ENCODE data around the gene TCEAL9.

The TCEAL9 gene

DNA sequence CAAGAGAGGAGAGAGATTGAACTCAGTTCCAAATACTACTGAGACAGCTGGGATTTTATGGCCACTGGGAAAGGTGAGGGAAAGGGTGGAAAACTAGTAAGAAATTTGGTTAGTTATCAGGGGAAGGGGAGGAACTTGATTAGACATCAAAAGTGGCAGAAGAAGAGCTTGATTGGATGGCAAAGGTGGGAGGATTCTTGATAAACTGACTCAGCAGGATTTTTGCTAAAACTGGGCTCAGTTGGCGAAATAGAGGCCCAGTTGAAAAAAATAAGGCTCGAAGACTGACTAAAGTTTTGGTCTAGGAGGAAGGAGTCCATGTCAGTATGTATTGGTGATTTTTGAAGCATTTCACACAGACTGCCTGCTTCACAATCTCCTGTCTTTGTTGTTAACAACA, 30.0 kb downstream of the TCEAL9 start:
- TF ChIP-seq, protein P1, sequence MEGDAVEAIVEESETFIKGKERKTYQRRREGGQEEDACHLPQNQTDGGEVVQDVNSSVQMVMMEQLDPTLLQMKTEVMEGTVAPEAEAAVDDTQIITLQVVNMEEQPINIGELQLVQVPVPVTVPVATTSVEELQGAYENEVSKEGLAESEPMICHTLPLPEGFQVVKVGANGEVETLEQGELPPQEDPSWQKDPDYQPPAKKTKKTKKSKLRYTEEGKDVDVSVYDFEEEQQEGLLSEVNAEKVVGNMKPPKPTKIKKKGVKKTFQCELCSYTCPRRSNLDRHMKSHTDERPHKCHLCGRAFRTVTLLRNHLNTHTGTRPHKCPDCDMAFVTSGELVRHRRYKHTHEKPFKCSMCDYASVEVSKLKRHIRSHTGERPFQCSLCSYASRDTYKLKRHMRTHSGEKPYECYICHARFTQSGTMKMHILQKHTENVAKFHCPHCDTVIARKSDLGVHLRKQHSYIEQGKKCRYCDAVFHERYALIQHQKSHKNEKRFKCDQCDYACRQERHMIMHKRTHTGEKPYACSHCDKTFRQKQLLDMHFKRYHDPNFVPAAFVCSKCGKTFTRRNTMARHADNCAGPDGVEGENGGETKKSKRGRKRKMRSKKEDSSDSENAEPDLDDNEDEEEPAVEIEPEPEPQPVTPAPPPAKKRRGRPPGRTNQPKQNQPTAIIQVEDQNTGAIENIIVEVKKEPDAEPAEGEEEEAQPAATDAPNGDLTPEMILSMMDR (conservative IDR thresholded peaks at IDR 0.05; ENCODE audit: low read length), result no peak
- no peak overlapping the region for H3K4me3 ChIP-seq (ENCODE audit: low read length)
- no peak for DNase-seq (ENCODE audit: low read depth)

DNA sequence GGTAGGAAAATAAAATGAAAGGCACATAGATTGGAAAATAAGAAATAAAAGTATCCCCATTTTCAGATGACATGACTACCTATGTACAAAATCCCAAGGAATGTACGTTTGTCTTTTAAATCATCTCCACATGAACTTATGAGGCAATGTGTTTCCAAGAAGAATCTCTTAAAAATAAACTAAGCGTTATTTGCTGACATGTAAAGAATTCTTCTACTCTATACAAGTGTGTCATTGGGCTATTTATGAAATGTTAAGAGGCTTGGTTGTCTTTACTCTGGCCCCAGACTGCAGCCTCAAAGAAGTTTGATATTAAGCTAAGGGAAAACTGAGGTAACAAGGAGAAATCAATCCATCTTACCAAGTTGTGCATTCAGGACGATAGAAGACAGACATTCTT, 37.2 kb downstream of the TCEAL9 start:
- DNase-seq (ENCODE audit: low read depth), result no peak
- TF ChIP-seq, protein P1 (conservative IDR thresholded peaks at IDR 0.05; ENCODE audit: low read length), result no peak
- no peak overlapping the region for H3K4me3 ChIP-seq (ENCODE audit: low read length)

DNA sequence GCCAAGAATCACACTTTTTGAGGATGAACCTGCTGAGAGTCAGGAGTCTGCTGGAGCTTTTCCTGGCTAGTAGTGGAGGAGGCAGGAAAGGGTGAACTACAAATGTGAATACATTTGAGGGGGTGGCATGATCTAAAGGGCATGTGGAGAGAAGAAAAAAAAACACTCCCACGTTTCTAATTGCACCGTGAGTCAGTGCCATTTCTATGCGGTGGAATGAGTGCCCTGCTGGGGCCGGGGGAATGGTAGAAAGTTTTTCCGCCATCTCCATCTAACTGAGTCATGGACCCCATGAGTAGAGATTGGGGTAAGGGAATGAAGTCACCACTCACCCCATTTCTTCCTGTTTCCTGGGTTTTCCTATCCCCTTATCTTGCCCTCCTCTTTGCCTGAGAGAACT, 39.9 kb downstream of the TCEAL9 start:
- H3K4me3 ChIP-seq (ENCODE audit: low read length), result no peak overlapping the region
- TF ChIP-seq, protein P1 (conservative IDR thresholded peaks at IDR 0.05; ENCODE audit: low read length), result no peak
- peak; percentile 24 for DNase-seq (ENCODE audit: low read depth)

DNA sequence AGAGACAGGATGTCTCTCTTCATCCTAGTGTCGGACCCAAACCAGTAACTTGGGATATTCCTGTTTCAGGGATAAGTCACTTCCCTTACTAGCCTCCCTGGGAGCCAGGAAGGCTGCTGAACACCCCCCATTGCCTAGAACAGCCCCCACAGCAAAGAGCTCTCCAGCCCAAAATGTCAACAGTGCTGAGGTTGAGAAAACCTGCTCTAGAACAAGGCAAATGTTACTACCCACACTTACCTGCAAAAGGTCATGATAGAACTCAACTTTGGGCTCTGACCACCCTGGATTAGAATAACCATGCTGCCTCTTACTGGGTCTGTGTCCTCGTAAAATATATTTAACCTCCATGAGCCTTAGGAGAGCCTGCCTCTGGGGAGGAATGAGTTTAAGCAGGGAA, 40.4 kb downstream of the TCEAL9 start:
- no peak overlapping the region for H3K4me3 ChIP-seq (ENCODE audit: low read length)
- no peak for DNase-seq (ENCODE audit: low read depth)
- TF ChIP-seq, protein P1 (conservative IDR thresholded peaks at IDR 0.05; ENCODE audit: low read length), result no peak

DNA sequence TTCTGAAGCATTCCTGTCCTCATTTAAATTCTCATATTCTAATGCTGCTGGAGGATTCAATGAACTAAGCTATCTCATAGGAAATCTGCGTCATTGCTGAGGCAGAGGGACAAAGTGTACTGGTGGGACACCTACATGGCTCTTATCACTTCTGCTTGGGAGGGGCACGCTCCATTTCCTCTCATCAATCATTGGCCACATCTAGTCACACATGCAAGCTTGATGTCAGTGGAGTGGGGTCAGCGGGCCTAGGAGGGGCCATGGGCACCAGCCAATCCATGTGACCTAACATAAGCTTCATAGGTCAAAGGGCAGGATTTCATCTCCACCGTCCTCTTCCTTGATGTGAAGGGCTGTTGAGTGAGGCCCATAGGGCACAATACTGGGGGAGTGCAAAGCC, 41.4 kb downstream of the TCEAL9 start:
- H3K4me3 ChIP-seq (ENCODE audit: low read length), result no peak overlapping the region
- DNase-seq (ENCODE audit: low read depth), result no peak
- TF ChIP-seq, protein P1 (conservative IDR thresholded peaks at IDR 0.05; ENCODE audit: low read length), result no peak

DNA sequence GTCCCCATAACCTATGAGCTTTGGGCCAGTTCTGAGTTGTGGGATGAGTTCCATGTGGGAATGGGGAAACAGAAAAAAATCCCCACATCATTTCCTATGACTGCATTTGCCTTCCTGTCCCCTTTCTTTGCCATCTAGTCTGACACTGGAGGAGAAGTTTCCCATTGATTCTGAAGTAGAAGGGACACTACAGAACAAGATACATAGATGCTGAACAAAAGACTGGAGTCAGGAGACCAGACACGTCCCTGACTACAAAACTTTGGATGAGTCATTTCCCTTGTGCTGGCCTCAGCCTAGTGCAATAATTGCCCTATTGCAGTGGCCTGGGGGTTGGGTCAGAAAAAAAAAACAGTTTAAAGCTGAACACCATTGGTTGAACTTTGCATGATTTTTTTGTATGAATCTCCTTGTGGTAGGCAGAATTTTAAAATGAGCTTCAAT, 42.1 kb downstream of the TCEAL9 start:
- TF ChIP-seq, protein P1 (conservative IDR thresholded peaks at IDR 0.05; ENCODE audit: low read length), result no peak
- H3K4me3 ChIP-seq (ENCODE audit: low read length), result no peak overlapping the region
- peak; percentile 79 for DNase-seq (ENCODE audit: low read depth)

DNA sequence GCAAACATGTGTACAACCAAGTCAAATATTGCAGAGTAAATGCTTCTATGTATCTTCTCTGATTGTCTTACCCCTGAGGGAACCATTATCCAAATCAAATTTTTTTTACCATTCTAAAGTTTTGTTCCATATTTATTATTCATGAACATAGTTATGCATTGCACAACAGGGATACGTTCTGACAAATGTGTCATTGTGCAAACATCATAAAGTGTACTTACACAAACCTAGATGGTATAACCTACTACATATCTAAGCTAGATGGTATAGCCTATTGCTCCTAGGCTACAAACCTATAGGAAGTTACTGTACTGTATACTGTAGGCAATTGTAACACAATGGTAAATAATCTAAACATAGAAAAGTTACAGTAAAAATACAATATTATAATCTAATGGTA, 43.4 kb downstream of the TCEAL9 start:
- TF ChIP-seq, protein P1 (conservative IDR thresholded peaks at IDR 0.05; ENCODE audit: low read length), result no peak
- DNase-seq (ENCODE audit: low read depth), result no peak
- no peak overlapping the region for H3K4me3 ChIP-seq (ENCODE audit: low read length)
